Neural cell (in vitro differentiated cells): ENCODE measurements around the gene ZNF655. TPM values are rescaled to one million over a fixed set of nuclear protein-coding genes. Genes with fewer than 3 reads are reported as not detected.
"Not testable (repeated sequence)": the region's sequence is repeated elsewhere in the genome, so short reads cannot be mapped to it uniquely, and the experiment has no call there.

ENCODE experiments used
- H2AFZ ChIP-seq: fragments of 200-600, 300-800 bp; sonication (generic), shearing (Covaris generic); 2 replicates; pipeline ENCODE4 v1.6.0; 2014; ENCODE audit warnings: low read depth, mild to moderate bottlenecking, antibody characterized with exemption, low read length, moderate library complexity
- H3F3A ChIP-seq: fragments of 200-600 bp; shearing (Covaris generic); 2 replicates; pipeline ENCODE4 v1.6.1; 2016; ENCODE audit warnings: mild to moderate bottlenecking, moderate library complexity, mixed read lengths, antibody characterized with exemption, low read length; ENCODE audit not compliant: insufficient read depth, poor library complexity, severe bottlenecking
- H3K27ac ChIP-seq: fragments of 200-600, 300-800 bp; sonication (generic), shearing (Covaris generic); 2 replicates; pipeline ENCODE4 v1.5.1; 2014; ENCODE audit warnings: mild to moderate bottlenecking, low read length, moderate library complexity
- H3K27me3 ChIP-seq: fragments of 300-800, 200-600 bp; sonication (generic), shearing (Covaris generic); 2 replicates; pipeline ENCODE4 v1.6.0; 2014; ENCODE audit warnings: mild to moderate bottlenecking, low read depth, low read length, moderate library complexity; ENCODE audit not compliant: insufficient read depth
- H3K36me3 ChIP-seq: fragments of 300-800, 200-600 bp; sonication (generic), shearing (Covaris generic); 2 replicates; pipeline ENCODE4 v1.5.1; 2014; ENCODE audit warnings: mild to moderate bottlenecking, antibody characterized with exemption, low read length, moderate library complexity; ENCODE audit not compliant: insufficient read depth
- H3K4me2 ChIP-seq: fragments of 300-800, 200-600 bp; sonication (generic), shearing (Covaris generic); 2 replicates; pipeline ENCODE4 v1.6.0; 2014; ENCODE audit warnings: mild to moderate bottlenecking, low read length
- H3K4me3 ChIP-seq: fragments of 300-800, 200-600 bp; sonication (generic), shearing (Covaris generic); 2 replicates; pipeline ENCODE4 v1.5.1; 2014; ENCODE audit warnings: mild to moderate bottlenecking, low read length, moderate library complexity
- H3K79me2 ChIP-seq: fragments of 200-600 bp; shearing (Covaris generic); replicated peaks from 2 replicates; pipeline ENCODE4 v1.6.0; 2014; ENCODE audit warnings: mild to moderate bottlenecking, low read length, moderate library complexity; ENCODE audit not compliant: insufficient read depth
- H3K9ac ChIP-seq: fragments of 300-800, 200-600 bp; sonication (generic), shearing (Covaris generic); 2 replicates; pipeline ENCODE4 v1.6.1; 2016; ENCODE audit warnings: mild to moderate bottlenecking, low read length, mixed read lengths
- H3K9me2 ChIP-seq: fragments of 200-600 bp; shearing (Covaris generic); 2 replicates; pipeline ENCODE4 v1.6.1; 2016; ENCODE audit warnings: mild to moderate bottlenecking, low read length, mixed read lengths; ENCODE audit not compliant: insufficient read depth
- H3K9me3 ChIP-seq: fragments of 200-600, 300-800 bp; sonication (generic), shearing (Covaris generic); 2 replicates; pipeline ENCODE4 v1.6.1; 2016; ENCODE audit warnings: mild to moderate bottlenecking, mixed run types, low read length, moderate library complexity, mixed read lengths
- H4K20me1 ChIP-seq: fragments of 200-600 bp; shearing (Covaris generic); 2 replicates; pipeline ENCODE4 v1.6.1; 2016; ENCODE audit warnings: mild to moderate bottlenecking, mixed run types; ENCODE audit not compliant: insufficient read depth
- EP300 ChIP-seq: fragments of 450-650 bp; conservative IDR thresholded peaks from 2 replicates; pipeline ENCODE4 v1.6.1; 2014; ENCODE audit warnings: antibody characterized with exemption, mild to moderate bottlenecking, moderate library complexity; ENCODE audit not compliant: poor library complexity, severe bottlenecking
- EZH2 ChIP-seq: fragments of 200-600, 300-800 bp; shearing (Covaris generic), sonication (generic); IDR thresholded peaks from 2 replicates; pipeline ENCODE4 v1.6.1; 2014; ENCODE audit warnings: antibody characterized with exemption, low read length, borderline replicate concordance, mild to moderate bottlenecking; ENCODE audit not compliant: insufficient read depth, poor library complexity, severe bottlenecking
- MXI1 ChIP-seq: fragments of 450-650 bp; conservative IDR thresholded peaks from 2 replicates; pipeline ENCODE4 v1.6.1; 2014; ENCODE audit warnings: antibody characterized with exemption, mild to moderate bottlenecking; ENCODE audit not compliant: poor library complexity, severe bottlenecking
- POLR2AphosphoS5 ChIP-seq: IDR thresholded peaks from 2 replicates; pipeline ENCODE4 v1.6.1; 2012
- RAD21 ChIP-seq: fragments of 450-650 bp; conservative IDR thresholded peaks from 2 replicates; pipeline ENCODE4 v1.6.1; 2014; ENCODE audit warnings: antibody characterized with exemption, mild to moderate bottlenecking, moderate library complexity
- SMC3 ChIP-seq: fragments of 450-650 bp; conservative IDR thresholded peaks from 2 replicates; pipeline ENCODE4 v1.6.1; 2014; ENCODE audit warnings: antibody characterized with exemption, mild to moderate bottlenecking, moderate library complexity; ENCODE audit not compliant: poor library complexity
- TAF1 ChIP-seq: IDR thresholded peaks from 2 replicates; pipeline ENCODE4 v1.6.1; 2012; ENCODE audit warnings: low read depth
- polyA plus RNA-seq: library from polyadenylated mRNA; depleted of rRNA; stranded (reverse); fragments of >200 nt; gene quantifications from 2 replicates; pipeline ENCODE4 v1.2.3, GENCODE V29; 2014
- TF ChIP-seq, protein P1 (sequence below): IDR thresholded peaks from 2 replicates; pipeline ENCODE4 v1.6.1; 2012; ENCODE audit warnings: borderline replicate concordance
- TF ChIP-seq, protein P2 (sequence below): fragments of 450-650 bp; IDR thresholded peaks from 2 replicates; pipeline ENCODE4 v1.5.1; 2014; ENCODE audit warnings: antibody characterized with exemption, mild to moderate bottlenecking, moderate library complexity; ENCODE audit not compliant: poor library complexity, severe bottlenecking

ZNF655 gene
- polyA plus RNA-seq, 1 donor from 2014 or later: 89.0 TPM

DNA sequence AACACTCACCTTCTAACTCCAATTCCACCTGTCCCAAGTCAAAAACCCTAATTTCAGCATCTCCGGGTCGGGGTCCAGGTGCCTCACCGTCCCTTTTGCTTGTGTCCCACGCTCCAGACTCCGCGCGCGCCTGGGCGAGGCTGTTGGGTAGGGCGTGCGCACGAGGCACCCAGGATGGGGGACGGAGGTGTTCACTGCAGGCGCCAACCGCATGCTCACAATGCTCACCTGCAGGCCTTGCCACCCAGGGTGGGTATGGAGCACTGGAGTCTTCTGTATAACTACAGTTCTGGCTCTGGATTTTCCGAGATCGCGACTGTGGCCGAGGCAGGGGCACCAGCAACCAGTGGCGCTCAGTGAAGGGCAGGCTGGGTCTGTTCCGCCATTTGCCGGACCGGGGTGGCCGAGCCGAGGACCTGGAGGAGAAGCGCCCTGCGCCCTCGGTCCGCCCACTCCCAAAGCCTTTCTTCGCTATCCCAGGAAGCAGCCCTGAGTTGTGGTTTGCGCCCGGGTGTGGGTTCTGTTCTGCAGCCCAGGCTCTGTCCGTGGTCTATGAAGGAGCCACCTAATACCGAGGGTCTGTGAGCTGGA, 15.3 kb upstream of the ZNF655 start:
- H3K9ac ChIP-seq: no peak overlapping the region
- H4K20me1 ChIP-seq: no peaks in the 10 kb centered on the region
- peaks cover 5% of the 10 kb centered on the region for H3K9me3 ChIP-seq
- no peaks in the 10 kb centered on the region for H3K79me2 ChIP-seq
- H3K27me3 ChIP-seq: no peaks in the 10 kb centered on the region
- no peak overlapping the region for H3K27ac ChIP-seq
- no peaks in the 10 kb centered on the region for H3K9me2 ChIP-seq
- peaks cover 6% of the 10 kb centered on the region for H3K36me3 ChIP-seq
- H3K4me3 ChIP-seq: no peak overlapping the region
- H2AFZ ChIP-seq: no peak overlapping the region
- H3K4me2 ChIP-seq: no peak overlapping the region
- TF ChIP-seq, protein P1, sequence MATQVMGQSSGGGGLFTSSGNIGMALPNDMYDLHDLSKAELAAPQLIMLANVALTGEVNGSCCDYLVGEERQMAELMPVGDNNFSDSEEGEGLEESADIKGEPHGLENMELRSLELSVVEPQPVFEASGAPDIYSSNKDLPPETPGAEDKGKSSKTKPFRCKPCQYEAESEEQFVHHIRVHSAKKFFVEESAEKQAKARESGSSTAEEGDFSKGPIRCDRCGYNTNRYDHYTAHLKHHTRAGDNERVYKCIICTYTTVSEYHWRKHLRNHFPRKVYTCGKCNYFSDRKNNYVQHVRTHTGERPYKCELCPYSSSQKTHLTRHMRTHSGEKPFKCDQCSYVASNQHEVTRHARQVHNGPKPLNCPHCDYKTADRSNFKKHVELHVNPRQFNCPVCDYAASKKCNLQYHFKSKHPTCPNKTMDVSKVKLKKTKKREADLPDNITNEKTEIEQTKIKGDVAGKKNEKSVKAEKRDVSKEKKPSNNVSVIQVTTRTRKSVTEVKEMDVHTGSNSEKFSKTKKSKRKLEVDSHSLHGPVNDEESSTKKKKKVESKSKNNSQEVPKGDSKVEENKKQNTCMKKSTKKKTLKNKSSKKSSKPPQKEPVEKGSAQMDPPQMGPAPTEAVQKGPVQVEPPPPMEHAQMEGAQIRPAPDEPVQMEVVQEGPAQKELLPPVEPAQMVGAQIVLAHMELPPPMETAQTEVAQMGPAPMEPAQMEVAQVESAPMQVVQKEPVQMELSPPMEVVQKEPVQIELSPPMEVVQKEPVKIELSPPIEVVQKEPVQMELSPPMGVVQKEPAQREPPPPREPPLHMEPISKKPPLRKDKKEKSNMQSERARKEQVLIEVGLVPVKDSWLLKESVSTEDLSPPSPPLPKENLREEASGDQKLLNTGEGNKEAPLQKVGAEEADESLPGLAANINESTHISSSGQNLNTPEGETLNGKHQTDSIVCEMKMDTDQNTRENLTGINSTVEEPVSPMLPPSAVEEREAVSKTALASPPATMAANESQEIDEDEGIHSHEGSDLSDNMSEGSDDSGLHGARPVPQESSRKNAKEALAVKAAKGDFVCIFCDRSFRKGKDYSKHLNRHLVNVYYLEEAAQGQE: no peak
- no peak for TF ChIP-seq EZH2
- TF ChIP-seq MXI1: no peak
- TF ChIP-seq RAD21: no peak
- TF ChIP-seq POLR2AphosphoS5: no peak
- TF ChIP-seq TAF1: no peak
- TF ChIP-seq, protein P2, sequence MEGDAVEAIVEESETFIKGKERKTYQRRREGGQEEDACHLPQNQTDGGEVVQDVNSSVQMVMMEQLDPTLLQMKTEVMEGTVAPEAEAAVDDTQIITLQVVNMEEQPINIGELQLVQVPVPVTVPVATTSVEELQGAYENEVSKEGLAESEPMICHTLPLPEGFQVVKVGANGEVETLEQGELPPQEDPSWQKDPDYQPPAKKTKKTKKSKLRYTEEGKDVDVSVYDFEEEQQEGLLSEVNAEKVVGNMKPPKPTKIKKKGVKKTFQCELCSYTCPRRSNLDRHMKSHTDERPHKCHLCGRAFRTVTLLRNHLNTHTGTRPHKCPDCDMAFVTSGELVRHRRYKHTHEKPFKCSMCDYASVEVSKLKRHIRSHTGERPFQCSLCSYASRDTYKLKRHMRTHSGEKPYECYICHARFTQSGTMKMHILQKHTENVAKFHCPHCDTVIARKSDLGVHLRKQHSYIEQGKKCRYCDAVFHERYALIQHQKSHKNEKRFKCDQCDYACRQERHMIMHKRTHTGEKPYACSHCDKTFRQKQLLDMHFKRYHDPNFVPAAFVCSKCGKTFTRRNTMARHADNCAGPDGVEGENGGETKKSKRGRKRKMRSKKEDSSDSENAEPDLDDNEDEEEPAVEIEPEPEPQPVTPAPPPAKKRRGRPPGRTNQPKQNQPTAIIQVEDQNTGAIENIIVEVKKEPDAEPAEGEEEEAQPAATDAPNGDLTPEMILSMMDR: no peak
- no peak for TF ChIP-seq SMC3
- TF ChIP-seq EP300: no peak
- no peaks in the 10 kb centered on the region for H3F3A ChIP-seq

DNA sequence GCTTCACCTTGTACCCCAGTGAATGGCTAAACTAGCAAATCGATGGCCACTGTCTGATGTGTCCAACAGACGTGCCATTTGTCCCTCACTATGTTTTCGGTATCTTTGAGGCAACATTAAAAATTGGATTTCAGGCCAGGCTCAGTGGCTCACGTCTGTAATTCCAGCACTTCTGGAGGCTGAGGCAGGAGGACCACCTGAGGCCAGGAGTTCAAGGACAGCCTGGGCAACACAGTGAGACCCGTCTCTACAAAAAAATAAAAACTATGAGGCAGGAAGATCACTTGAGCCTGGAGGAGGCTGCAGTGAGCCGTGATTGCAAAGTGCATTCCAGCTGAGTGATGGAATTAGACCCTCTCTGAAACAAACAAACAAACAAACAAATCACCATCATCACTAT, 14.5 kb upstream of the ZNF655 start:
- Histone ChIP-seq H3K27me3 (no peaks in the 10 kb centered on the region), H3K79me2 (no peaks in the 10 kb centered on the region), H3F3A (no peaks in the 10 kb centered on the region), H2AFZ (no peak overlapping the region), H3K9ac (no peak overlapping the region), H3K9me3 (peaks cover 5% of the 10 kb centered on the region), H3K4me2 (no peak overlapping the region), H4K20me1 (no peaks in the 10 kb centered on the region), H3K9me2 (no peaks in the 10 kb centered on the region), H3K36me3 (peaks cover 9% of the 10 kb centered on the region), H3K27ac (no peak overlapping the region), H3K4me3 (no peak overlapping the region)
- TF ChIP-seq, protein P2: no peak
- TF ChIP-seq SMC3 (no peak), EZH2 (no peak), MXI1 (no peak), RAD21 (no peak), TAF1 (no peak)

DNA sequence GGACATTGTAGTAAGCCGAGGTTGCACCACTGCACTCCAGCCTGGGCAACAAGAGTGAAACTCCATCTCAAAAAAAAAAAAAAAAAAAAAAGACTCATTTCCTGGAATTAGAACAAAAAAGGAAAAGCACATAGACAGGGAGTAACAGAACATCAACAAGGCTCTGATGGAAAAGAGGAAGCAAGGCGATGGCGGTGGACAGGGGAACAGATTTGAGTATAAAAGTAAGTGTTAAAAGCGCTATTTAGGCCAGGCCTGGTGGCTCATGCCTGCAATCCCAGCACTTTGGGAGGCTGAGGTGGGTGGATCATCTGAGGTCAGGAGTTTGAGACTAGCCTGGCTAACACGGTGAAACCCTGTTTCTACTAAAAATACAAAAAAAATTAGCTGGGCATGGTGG, 13.1 kb upstream of the ZNF655 start:
- H3K27me3 ChIP-seq, H3K9me2 ChIP-seq, H3K4me2 ChIP-seq, H3K27ac ChIP-seq, H3K9me3 ChIP-seq, H3K79me2 ChIP-seq, H3K36me3 ChIP-seq, H2AFZ ChIP-seq, H3F3A ChIP-seq, H3K9ac ChIP-seq, H3K4me3 ChIP-seq, H4K20me1 ChIP-seq: not testable (repeated sequence)

DNA sequence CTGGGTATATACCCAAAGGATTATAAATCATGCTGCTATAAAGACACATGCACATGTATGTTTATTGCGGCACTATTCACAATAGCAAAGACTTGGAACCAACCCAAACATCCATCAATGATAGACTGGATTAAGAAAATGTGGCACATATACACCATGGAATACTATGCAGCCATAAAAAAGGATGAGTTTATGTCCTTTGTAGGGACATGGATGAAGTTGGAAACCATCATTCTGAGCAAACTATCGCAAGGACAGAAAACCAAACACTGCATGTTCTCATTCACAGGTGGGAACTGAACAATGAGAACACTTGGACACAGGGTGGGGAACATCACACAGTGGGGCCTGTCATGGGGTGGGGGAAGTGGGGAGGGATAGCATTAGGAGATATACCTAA, 8.9 kb upstream of the ZNF655 start:
- not testable (repeated sequence) for H3K9me2 ChIP-seq, H3K4me3 ChIP-seq, H3K36me3 ChIP-seq, H3K27ac ChIP-seq, H2AFZ ChIP-seq, H3K27me3 ChIP-seq, H3K9ac ChIP-seq, H3F3A ChIP-seq, H4K20me1 ChIP-seq, H3K9me3 ChIP-seq, H3K4me2 ChIP-seq
- peaks cover 20% of the 10 kb centered on the region for H3K79me2 ChIP-seq
